GM12801 (cell line): ENCODE results near the gene OVCH1.

Source experiments
- TF ChIP-seq, protein P1 (sequence below): IDR thresholded peaks from one replicate; pipeline ENCODE4 v1.5.1; 2011; ENCODE audit warnings: control low read depth; ENCODE audit not compliant: insufficient read length; ENCODE audit errors: extremely low read depth

OVCH1 gene

DNA sequence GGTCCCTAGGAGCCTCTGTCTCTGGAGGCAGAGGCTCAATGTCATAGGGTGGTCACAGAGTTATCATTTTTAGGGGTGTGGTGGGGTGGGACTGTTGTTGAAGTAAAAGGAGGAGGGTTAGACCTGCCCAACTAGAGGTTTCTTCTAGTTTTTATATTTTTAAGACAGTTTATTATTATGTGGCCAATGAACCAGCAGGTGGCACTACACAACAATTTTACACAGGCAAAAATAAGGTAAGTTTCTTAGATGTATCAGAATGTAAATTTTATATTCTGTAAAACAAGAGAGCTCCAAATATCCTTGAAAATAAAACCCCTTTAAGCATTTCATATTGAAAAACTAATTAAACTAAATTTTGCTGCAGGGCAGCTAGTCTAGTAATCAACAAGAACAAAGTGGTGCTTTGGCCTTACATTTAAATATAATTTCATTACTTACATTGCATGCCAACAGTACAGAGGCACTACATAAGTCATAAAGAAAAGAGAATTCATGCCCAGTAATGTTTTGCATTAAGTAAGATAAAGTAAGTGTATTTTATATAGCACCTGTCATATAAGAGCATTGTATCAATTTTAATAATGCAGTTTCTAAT is 22.2 kb upstream of the OVCH1 start:
- TF ChIP-seq, protein P1, sequence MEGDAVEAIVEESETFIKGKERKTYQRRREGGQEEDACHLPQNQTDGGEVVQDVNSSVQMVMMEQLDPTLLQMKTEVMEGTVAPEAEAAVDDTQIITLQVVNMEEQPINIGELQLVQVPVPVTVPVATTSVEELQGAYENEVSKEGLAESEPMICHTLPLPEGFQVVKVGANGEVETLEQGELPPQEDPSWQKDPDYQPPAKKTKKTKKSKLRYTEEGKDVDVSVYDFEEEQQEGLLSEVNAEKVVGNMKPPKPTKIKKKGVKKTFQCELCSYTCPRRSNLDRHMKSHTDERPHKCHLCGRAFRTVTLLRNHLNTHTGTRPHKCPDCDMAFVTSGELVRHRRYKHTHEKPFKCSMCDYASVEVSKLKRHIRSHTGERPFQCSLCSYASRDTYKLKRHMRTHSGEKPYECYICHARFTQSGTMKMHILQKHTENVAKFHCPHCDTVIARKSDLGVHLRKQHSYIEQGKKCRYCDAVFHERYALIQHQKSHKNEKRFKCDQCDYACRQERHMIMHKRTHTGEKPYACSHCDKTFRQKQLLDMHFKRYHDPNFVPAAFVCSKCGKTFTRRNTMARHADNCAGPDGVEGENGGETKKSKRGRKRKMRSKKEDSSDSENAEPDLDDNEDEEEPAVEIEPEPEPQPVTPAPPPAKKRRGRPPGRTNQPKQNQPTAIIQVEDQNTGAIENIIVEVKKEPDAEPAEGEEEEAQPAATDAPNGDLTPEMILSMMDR, result no peak

DNA sequence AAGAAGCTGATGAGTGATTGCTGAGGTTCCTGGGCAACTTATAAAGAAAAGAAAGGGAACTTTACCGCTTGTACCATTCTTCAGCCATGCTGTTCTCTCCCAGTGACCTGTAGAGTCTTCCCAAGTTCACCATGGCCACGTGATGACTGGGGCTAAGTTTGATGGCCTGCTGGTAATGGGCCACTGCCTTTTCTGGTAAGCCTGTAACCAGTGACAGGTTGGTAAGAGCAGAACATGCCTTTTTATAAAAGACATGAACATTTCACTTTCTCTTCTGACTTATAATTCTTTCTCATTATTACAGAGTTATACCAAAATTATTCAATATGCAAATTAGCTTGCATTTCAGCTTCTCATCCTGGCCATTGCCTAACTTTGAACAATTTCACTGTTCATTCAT is 20.9 kb upstream of the OVCH1 start:
- TF ChIP-seq, protein P1, result no peak

DNA sequence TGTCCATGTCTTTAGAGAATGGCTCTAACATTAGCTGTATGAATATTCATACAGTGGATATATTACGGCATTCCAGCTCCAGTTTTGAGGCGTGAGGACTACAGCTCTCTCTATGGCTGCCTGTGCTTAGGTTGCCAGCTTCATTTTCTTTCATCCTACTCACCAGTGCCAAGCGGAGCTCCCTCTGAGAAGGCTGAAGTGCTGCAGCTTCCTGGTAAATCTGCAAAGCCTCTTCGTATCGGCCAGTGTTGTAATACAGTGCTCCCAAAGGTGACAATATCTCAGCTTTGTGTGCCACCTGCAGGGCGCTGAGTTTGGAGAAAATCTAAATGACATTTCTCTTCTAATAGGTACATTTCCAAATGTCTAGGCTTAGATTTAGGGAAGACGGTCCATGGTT is 19.8 kb upstream of the OVCH1 start:
- TF ChIP-seq, protein P1, result no peak

DNA sequence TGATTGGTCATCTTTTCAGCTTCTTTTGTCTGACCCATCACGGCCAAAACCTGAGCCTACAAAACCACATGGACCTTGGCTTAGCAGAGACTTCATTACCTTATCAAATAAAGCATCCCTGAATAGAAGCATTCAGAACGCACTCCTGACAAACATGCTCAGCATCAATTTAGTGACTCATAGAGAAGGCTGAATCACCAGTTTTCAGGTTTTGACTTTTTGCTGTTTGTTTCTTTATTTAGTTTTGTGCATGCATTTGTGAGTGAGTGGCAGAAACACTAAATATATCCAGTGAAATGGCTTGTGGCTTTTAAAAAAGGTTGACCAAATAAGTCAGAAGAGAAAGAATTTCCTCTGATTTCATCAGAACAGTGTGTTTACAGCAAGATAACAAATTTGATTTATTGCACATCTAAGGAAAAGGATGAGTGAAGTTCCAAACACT is 19.0 kb upstream of the OVCH1 start:
- TF ChIP-seq, protein P1, result no peak

DNA sequence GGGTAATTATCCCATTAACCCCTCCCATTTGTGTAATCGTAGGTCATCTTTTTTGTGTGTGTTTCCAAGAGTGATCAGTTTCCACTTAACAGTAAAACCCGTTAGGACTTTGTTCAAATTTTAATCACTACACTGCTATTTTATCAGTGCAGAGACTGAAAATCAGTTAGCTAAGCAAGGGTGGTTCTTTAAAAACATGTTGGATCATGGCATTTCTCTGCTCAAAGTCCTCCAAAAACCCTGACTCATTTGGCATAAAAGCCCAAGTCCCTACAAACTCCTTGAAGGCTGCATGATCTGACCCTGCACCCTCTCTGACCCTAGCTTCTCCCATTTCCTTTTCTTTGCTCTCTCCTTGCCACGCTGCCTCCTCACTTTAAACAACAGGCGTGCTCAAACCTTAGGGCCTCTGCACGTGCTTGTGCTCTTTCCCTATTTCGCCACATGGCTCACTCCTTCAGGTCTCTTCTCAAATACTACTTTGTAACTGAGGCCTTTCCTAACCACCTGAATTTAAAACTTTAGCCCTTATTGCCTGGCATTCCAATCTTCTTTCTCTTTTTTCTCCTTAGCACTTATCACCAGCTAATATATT is 13.2 kb upstream of the OVCH1 start:
- TF ChIP-seq, protein P1, result no peak

DNA sequence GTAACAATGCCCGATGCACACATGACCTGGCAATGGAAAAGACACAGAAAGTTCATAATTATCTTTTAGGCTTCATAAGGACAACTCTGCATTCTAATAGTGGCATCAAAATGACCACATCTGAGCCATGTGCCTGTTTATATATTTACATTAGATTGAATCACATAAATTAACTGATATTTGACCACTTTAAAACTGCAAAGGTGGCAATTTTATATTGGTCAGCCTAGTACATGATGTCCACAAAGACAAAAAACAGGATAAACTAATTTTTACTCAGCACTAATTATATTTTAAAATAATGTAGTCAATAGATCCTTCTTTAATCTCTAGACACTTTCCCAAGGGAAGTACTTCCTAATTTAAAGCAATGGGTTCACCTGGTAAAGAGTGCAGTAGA is 12.0 kb upstream of the OVCH1 start:
- TF ChIP-seq, protein P1, result no peak

DNA sequence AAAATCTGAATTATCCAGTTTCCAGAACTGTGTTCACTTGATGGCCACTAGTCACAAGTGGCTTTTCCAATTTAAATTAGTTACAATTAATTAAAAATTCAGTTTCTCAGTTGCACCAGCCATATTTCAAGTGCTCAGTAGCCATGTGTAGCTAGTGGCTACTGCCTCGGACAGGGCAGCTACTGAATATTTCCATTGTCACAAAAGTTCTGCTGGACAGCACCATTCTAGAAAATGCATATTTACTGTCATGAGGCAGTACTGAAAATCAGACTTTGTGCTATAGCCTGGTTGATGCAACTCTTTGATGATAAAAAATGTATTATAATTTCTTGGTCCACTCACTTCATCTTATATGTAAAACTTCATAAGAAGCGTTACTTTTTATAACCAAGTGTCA is 11.5 kb upstream of the OVCH1 start:
- TF ChIP-seq, protein P1, result no peak
